ENCODE measurements around the gene AKAP11.

- TF ChIP-seq OSR1 (CRISPR knock-in tag; IDR thresholded peaks at IDR 0.05) (no peak), PATZ1 (CRISPR knock-in tag; IDR thresholded peaks at IDR 0.05; ENCODE audit: borderline replicate concordance) (no peak), PPARA (CRISPR knock-in tag; IDR thresholded peaks at IDR 0.05; ENCODE audit: borderline replicate concordance) (no peak), TOX (CRISPR knock-in tag; IDR thresholded peaks at IDR 0.05; ENCODE audit: borderline replicate concordance) (no peak), ZFP30 (CRISPR knock-in tag; IDR thresholded peaks at IDR 0.05) (no peak), TSHZ2 (CRISPR knock-in tag; IDR thresholded peaks at IDR 0.05) (no peak), ARNTL (CRISPR knock-in tag; IDR thresholded peaks at IDR 0.05; ENCODE audit: borderline replicate concordance, low read depth) (no peak)
Observed at GRCh38 chr13:42369071-42369797, 97.3 kb downstream of the AKAP11 start.
